Endodermal cell (in vitro differentiated cells): ENCODE measurements around the gene SRPRA. TPM values are rescaled to one million over a fixed set of nuclear protein-coding genes. Genes with fewer than 3 reads are reported as not detected.
A peak's percentile ranks its signal among the peaks of the same experiment; 100 is the strongest.

Experiments
- DNase-seq: peaks from one replicate; pipeline ENCODE4 v3.0.0-alpha.2; 2017
- H3K27ac ChIP-seq: 2 replicates; pipeline ENCODE4 v1.5.1; 2013; ENCODE audit warnings: mild to moderate bottlenecking, low read depth, low read length, moderate library complexity
- H3K27me3 ChIP-seq: 2 replicates; pipeline ENCODE4 v1.6.1; 2013; ENCODE audit warnings: mild to moderate bottlenecking, low read length, moderate library complexity; ENCODE audit not compliant: insufficient read depth, control insufficient read depth, poor library complexity, severe bottlenecking
- H3K36me3 ChIP-seq: 2 replicates; pipeline ENCODE4 v1.7.0; 2013; ENCODE audit warnings: mild to moderate bottlenecking, low read length, moderate library complexity; ENCODE audit not compliant: control insufficient read depth, insufficient read depth
- H3K4me1 ChIP-seq: one replicate; pipeline ENCODE4 v1.7.0; 2013; ENCODE audit warnings: low read length; ENCODE audit not compliant: control insufficient read depth, insufficient read depth
- H3K4me3 ChIP-seq: 2 replicates; pipeline ENCODE4 v1.5.1; 2013; ENCODE audit warnings: mild to moderate bottlenecking, low read length, moderate library complexity
- H3K9ac ChIP-seq: 2 replicates; pipeline ENCODE4 v1.6.1; 2013; ENCODE audit warnings: mild to moderate bottlenecking, low read length, moderate library complexity; ENCODE audit not compliant: poor library complexity, severe bottlenecking; ENCODE audit errors: extremely low read depth
- H3K9me3 ChIP-seq: 2 replicates; pipeline ENCODE4 v1.6.1; 2013; ENCODE audit warnings: mild to moderate bottlenecking, low read length, moderate library complexity; ENCODE audit not compliant: control insufficient read depth
- H3K27ac Mint-ChIP-seq: 2 replicates; pipeline ENCODE4 v1.8.0; 2020; ENCODE audit warnings: mixed read lengths
- H3K27me3 Mint-ChIP-seq: 2 replicates; pipeline ENCODE4 v1.8.0; 2021; ENCODE audit warnings: mild to moderate bottlenecking, mixed read lengths; ENCODE audit not compliant: insufficient read depth
- H3K36me3 Mint-ChIP-seq: 2 replicates; pipeline ENCODE4 v1.8.0; 2020; ENCODE audit warnings: low read depth, mixed read lengths
- H3K4me1 Mint-ChIP-seq: 2 replicates; pipeline ENCODE4 v1.8.0; 2020; ENCODE audit warnings: mixed read lengths
- H3K4me3 Mint-ChIP-seq: 2 replicates; pipeline ENCODE4 v1.8.0; 2020; ENCODE audit warnings: mild to moderate bottlenecking, moderate library complexity, mixed read lengths
- H3K9me3 Mint-ChIP-seq: 2 replicates; pipeline ENCODE4 v1.8.0; 2020; ENCODE audit warnings: mild to moderate bottlenecking, mixed read lengths
- CTCF ChIP-seq: fragments of 200-600 bp; sonication (generic); conservative IDR thresholded peaks from 2 replicates; pipeline ENCODE4 v1.5.0; 2021; ENCODE audit warnings: antibody characterized with exemption, mild to moderate bottlenecking
- WGBS, 2 experiments: methylation state at CpG; one replicate each; pipeline versions ENCODE4 v1.1.5 to v1.1.7; 2013; ENCODE audit warnings: missing lambda C conversion rate in 2 of 2, mixed read lengths in 1 of 2; ENCODE audit not compliant: insufficient coverage in 1 of 2, insufficient read length in 1 of 2; 5-methylcytosine and 5-hydroxymethylcytosine counted together
- total RNA-seq, 2 donors: library from RNA; stranded (reverse); fragmentation: NEBNext Ultra II Directional in 1 of 2; extraction: Animal tissue kit (Norgen Biotek cat#: 25700) in 1 of 2; gene quantifications; 2 replicates in 1 of 2; 3 replicates in 1 of 2; pipeline ENCODE4 v1.2.1, GENCODE V29; 2021

The SRPRA gene
- total RNA-seq, 2 donors from 2014 or later = 68.4 to 79.2 TPM

GRCh38 chr11:126263489-126263888, 5.2 kb downstream of the SRPRA start:
- Histone ChIP-seq H3K9ac (no peak overlapping the region), H3K36me3 (peaks cover 68% of the 10 kb centered on the region), H3K4me1 (no peaks in the 10 kb centered on the region), H3K9me3 (no peaks in the 10 kb centered on the region), H3K27me3 (no peaks in the 10 kb centered on the region), H3K4me3 (no peak overlapping the region), H3K27ac (no peak overlapping the region)
- 98 to 100% methylated on average over 3 to 6 of the region's 6 CpGs for WGBS, 2 experiments
- H3K27ac Mint-ChIP-seq = peak overlapping the region; percentile 23
- TF ChIP-seq CTCF = no peak
- no peaks in the 10 kb centered on the region for H3K27me3 Mint-ChIP-seq
- peaks cover 78% of the 10 kb centered on the region for H3K36me3 Mint-ChIP-seq
- H3K4me3 Mint-ChIP-seq = no peak overlapping the region
- DNase-seq = no peak
- peaks cover 6% of the 10 kb centered on the region for H3K4me1 Mint-ChIP-seq
- H3K9me3 Mint-ChIP-seq = no peaks in the 10 kb centered on the region

GRCh38 chr11:126262216-126262615, 6.5 kb downstream of the SRPRA start:
- no peak for TF ChIP-seq CTCF
- no peak for DNase-seq
- Histone ChIP-seq H3K4me3 (no peak overlapping the region), H3K9me3 (no peaks in the 10 kb centered on the region), H3K9ac (no peak overlapping the region), H3K27me3 (no peaks in the 10 kb centered on the region), H3K27ac (no peak overlapping the region), H3K4me1 (no peaks in the 10 kb centered on the region), H3K36me3 (peaks cover 79% of the 10 kb centered on the region)
- WGBS, 2 experiments = 94 to 100% methylated on average over 2 to 6 of the region's 6 CpGs
- H3K27me3 Mint-ChIP-seq = no peaks in the 10 kb centered on the region
- no peak overlapping the region for H3K4me3 Mint-ChIP-seq
- peaks cover 83% of the 10 kb centered on the region for H3K36me3 Mint-ChIP-seq
- H3K4me1 Mint-ChIP-seq = no peaks in the 10 kb centered on the region
- no peak overlapping the region for H3K27ac Mint-ChIP-seq
- H3K9me3 Mint-ChIP-seq = no peaks in the 10 kb centered on the region

GRCh38 chr11:126257764-126258163, 10.9 kb downstream of the SRPRA start:
- DNase-seq = no peak
- Histone ChIP-seq H3K9ac (no peak overlapping the region), H3K4me3 (no peak overlapping the region), H3K9me3 (no peaks in the 10 kb centered on the region), H3K4me1 (no peaks in the 10 kb centered on the region), H3K27me3 (no peaks in the 10 kb centered on the region), H3K27ac (no peak overlapping the region), H3K36me3 (peaks cover 65% of the 10 kb centered on the region)
- 93 to 100% methylated on average over 1 of the region's 2 CpGs for WGBS, 2 experiments
- no peak overlapping the region for H3K4me3 Mint-ChIP-seq
- peaks cover 77% of the 10 kb centered on the region for H3K36me3 Mint-ChIP-seq
- H3K27me3 Mint-ChIP-seq = no peaks in the 10 kb centered on the region
- TF ChIP-seq CTCF = no peak
- no peaks in the 10 kb centered on the region for H3K4me1 Mint-ChIP-seq
- no peaks in the 10 kb centered on the region for H3K9me3 Mint-ChIP-seq
- H3K27ac Mint-ChIP-seq = no peak overlapping the region
